ENCODE data around the gene KRT82.

KRT82 gene

GRCh38 chr12:52351196-52352059, 54.7 kb downstream of the KRT82 start:
- no peak for DNase-seq (ENCODE audit: low spot score)
- ChIA-PET CTCF (interaction anchor here (1.6 kb wide), 1 partner anchor 24 kb away, joined by 7 read pairs; no protein-coding TSS in a partner anchor), POLR2A (ENCODE audit: low non-redundant PET) (no interaction called here)
- TF ChIP-seq CTCF (conservative IDR thresholded peaks at IDR 0.05; ENCODE audit: low read depth), result no peak
- no peak overlapping the region for H3K27ac ChIP-seq

GRCh38 chr12:52350786-52351185, 55.3 kb downstream of the KRT82 start:
- ChIA-PET CTCF (no interaction called here), POLR2A (ENCODE audit: low non-redundant PET) (no interaction called here)
- DNase-seq (ENCODE audit: low spot score), result no peak
- no peak for TF ChIP-seq CTCF (conservative IDR thresholded peaks at IDR 0.05; ENCODE audit: low read depth)
- H3K27ac ChIP-seq, result no peak overlapping the region

GRCh38 chr12:52350021-52350620, 56.0 kb downstream of the KRT82 start:
- ChIA-PET POLR2A (ENCODE audit: low non-redundant PET) (no interaction called here), CTCF (interaction anchor here (0.8 kb wide), 1 partner anchor 23 kb away, joined by 5 read pairs; no protein-coding TSS in a partner anchor)
- no peak for TF ChIP-seq CTCF (conservative IDR thresholded peaks at IDR 0.05; ENCODE audit: low read depth)
- no peak for DNase-seq (ENCODE audit: low spot score)
- H3K27ac ChIP-seq, result no peak overlapping the region

GRCh38 chr12:52349196-52349595, 56.9 kb downstream of the KRT82 start:
- CTCF ChIA-PET, result interaction anchor here (0.8 kb wide), 1 partner anchor 22 kb away, joined by 5 read pairs; no protein-coding TSS in a partner anchor
- no peak overlapping the region for H3K27ac ChIP-seq
- DNase-seq (ENCODE audit: low spot score), result peak; percentile 29
- POLR2A ChIA-PET (ENCODE audit: low non-redundant PET), result no interaction called here
- no peak for TF ChIP-seq CTCF (conservative IDR thresholded peaks at IDR 0.05; ENCODE audit: low read depth)

GRCh38 chr12:52347551-52348510, 58.3 kb downstream of the KRT82 start:
- no peak for TF ChIP-seq CTCF (conservative IDR thresholded peaks at IDR 0.05; ENCODE audit: low read depth)
- H3K27ac ChIP-seq, result no peak overlapping the region
- DNase-seq (ENCODE audit: low spot score), result no peak
- POLR2A ChIA-PET (ENCODE audit: low non-redundant PET), result no interaction called here
- CTCF ChIA-PET, result interaction anchor here (0.5 to 0.6 kb wide), 3 partner anchors 20 to 324 kb away, joined by 3 read pairs; no protein-coding TSS in a partner anchor

GRCh38 chr12:52347016-52347415, 59.1 kb downstream of the KRT82 start:
- H3K27ac ChIP-seq, result no peak overlapping the region
- POLR2A ChIA-PET (ENCODE audit: low non-redundant PET), result no interaction called here
- TF ChIP-seq CTCF (conservative IDR thresholded peaks at IDR 0.05; ENCODE audit: low read depth), result no peak
- CTCF ChIA-PET, result interaction anchor here (0.5 kb wide), 1 partner anchor 324 kb away, joined by 3 read pairs; no protein-coding TSS in a partner anchor
- no peak for DNase-seq (ENCODE audit: low spot score)
